Measurements from ENCODE around the gene NAV3.

- peak; percentile 24 for TF ChIP-seq CTCF (IDR thresholded peaks at IDR 0.05; ENCODE audit: low read depth, low read length, poor library complexity, severe bottlenecking)
- TF ChIP-seq EZH2phosphoT487 (IDR thresholded peaks at IDR 0.05; ENCODE audit: borderline replicate concordance, low read length), result no peak
These were observed 287.3 kb downstream of the NAV3 start for GRCh38 chr12:78118036-78118435.
